Naive thymus-derived CD4-positive, alpha-beta T cell (primary cell): ENCODE data around the gene DNAJB7. TPM values are rescaled to one million over a fixed set of nuclear protein-coding genes. Genes with fewer than 3 reads are reported as not detected.

Experiments
- ATAC-seq: fragments of 150-1000 bp; cut with Tn5 transposase; 2 replicates; pipeline ENCODE4 v1.10.0; 2021; ENCODE audit warnings: mild to moderate bottlenecking, moderate library complexity
- CTCF ChIA-PET: fragments of 350-600 bp; sonication (Branson Sonifier 250); formaldehyde crosslinking; loops from one replicate; lab custom pipeline; 2021; ENCODE audit warnings: antibody characterized with exemption; lab: Charles Lee
- POLR2A ChIA-PET: fragments of 350-600 bp; sonication (Branson Sonifier 250); formaldehyde crosslinking; loops from one replicate; lab custom pipeline; 2021; ENCODE audit warnings: antibody characterized with exemption, inconsistent platforms; lab: Charles Lee
- DNase-seq, 9 donors: peaks; one replicate each; pipeline versions ENCODE4 v3.0.0 to v3.0.0-alpha.2; 2020 to 2022; ENCODE audit warnings: mixed read lengths in 1 of 9
- H3K27ac ChIP-seq: one replicate; pipeline ENCODE4 v1.7.0; 2013; ENCODE audit warnings: mild to moderate bottlenecking, low read depth, low read length, moderate library complexity
- H3K27me3 ChIP-seq, 2 donors: one replicate each; pipeline ENCODE4 v1.7.0; 2013; ENCODE audit warnings: low read length in 2 of 2, mild to moderate bottlenecking in 2 of 2, moderate library complexity in 2 of 2; ENCODE audit not compliant: control insufficient read depth in 2 of 2, insufficient read depth in 2 of 2
- H3K36me3 ChIP-seq, 3 experiments: 1 replicate in 2 of 3; 2 replicates in 1 of 3; pipeline ENCODE4 v1.7.0; 2013; ENCODE audit warnings: low read length in 3 of 3, mild to moderate bottlenecking in 3 of 3, moderate library complexity in 1 of 3; ENCODE audit not compliant: insufficient read depth in 3 of 3, control insufficient read depth in 2 of 3
- H3K4me1 ChIP-seq, 2 donors: one replicate each; pipeline ENCODE4 v1.7.0; 2013; ENCODE audit warnings: low read length in 2 of 2, mild to moderate bottlenecking in 2 of 2, moderate library complexity in 1 of 2; ENCODE audit not compliant: control insufficient read depth in 2 of 2, insufficient read depth in 2 of 2
- H3K4me3 ChIP-seq: 2 replicates; pipeline ENCODE4 v1.7.0; 2013; ENCODE audit warnings: mild to moderate bottlenecking, low read length
- H3K9me3 ChIP-seq, 3 experiments: 1 replicate in 2 of 3; 2 replicates in 1 of 3; pipeline ENCODE4 v1.7.0; 2013; ENCODE audit warnings: low read length in 3 of 3; ENCODE audit not compliant: control insufficient read depth in 2 of 3
- H3K27ac Mint-ChIP-seq, 9 donors: one replicate each; pipeline ENCODE4 v1.8.0; 2020 to 2022; ENCODE audit warnings: mixed read lengths in 9 of 9, mild to moderate bottlenecking in 8 of 9, moderate library complexity in 5 of 9, inconsistent platforms in 2 of 9
- H3K27me3 Mint-ChIP-seq, 5 donors: one replicate each; pipeline ENCODE4 v1.8.0; 2021 to 2022; ENCODE audit warnings: mixed read lengths in 5 of 5, mild to moderate bottlenecking in 1 of 5
- H3K36me3 Mint-ChIP-seq, 5 donors: one replicate each; pipeline ENCODE4 v1.8.0; 2020 to 2022; ENCODE audit warnings: mixed read lengths in 5 of 5, mild to moderate bottlenecking in 3 of 5, inconsistent platforms in 1 of 5
- H3K4me1 Mint-ChIP-seq, 7 donors: one replicate each; pipeline ENCODE4 v1.8.0; 2020 to 2022; ENCODE audit warnings: mixed read lengths in 7 of 7, mild to moderate bottlenecking in 3 of 7, inconsistent platforms in 1 of 7
- H3K4me3 Mint-ChIP-seq, 10 donors: one replicate each; pipeline ENCODE4 v1.8.0; 2020 to 2022; ENCODE audit warnings: mild to moderate bottlenecking in 10 of 10, mixed read lengths in 10 of 10, moderate library complexity in 6 of 10, inconsistent platforms in 2 of 10
- H3K9me3 Mint-ChIP-seq, 11 donors: one replicate each; pipeline ENCODE4 v1.8.0; 2020 to 2022; ENCODE audit warnings: mixed read lengths in 11 of 11, mild to moderate bottlenecking in 4 of 11, inconsistent platforms in 1 of 11, moderate library complexity in 1 of 11
- intact Hi-C, 2 donors: fragments of 100-400 bp; cut with micrococcal nuclease; formaldehyde crosslinking; loops; one replicate each; pipeline ENCODE4 v1.15.1; 2023
- polyA plus RNA-seq, 2 donors: library from polyadenylated mRNA; unstranded; fragments of 300-500 nt; fragmentation: Illumina TruSeq; gene quantifications; one replicate each; pipeline ENCODE4 v1.2.3, GENCODE V29; 2021
- total RNA-seq, 6 experiments: library from RNA in 5 of 6; stranded (reverse) in 5 of 6; gene quantifications; 1 replicate in 5 of 6; 2 replicates in 1 of 6; pipeline ENCODE4 v1.2.3 and lab custom pipeline; 2021 to 2026

DNAJB7 gene
- total and polyA plus RNA-seq, 7 experiments from 2014 or later, result 0.10 to 0.15 TPM; not detected in 5

GRCh38 chr22:40867109-40867508 lies 5.2 kb upstream of the DNAJB7 start:
- intact Hi-C loops, result no loop called here
- POLR2A ChIA-PET, result interaction anchor here (0.7 to 1.6 kb wide), 3 partner anchors 9 to 823 kb away, joined by 3 to 5 read pairs (median 3); no protein-coding TSS in a partner anchor
- H3K36me3 ChIP-seq, result peaks cover 0 to 18% (median 0%) of the 10 kb centered on the region in 3 experiments
- no peak overlapping the region for H3K4me3 ChIP-seq
- Mint-ChIP-seq H3K27ac (peak overlapping the region in 1 of 9 donors; percentile 49), H3K9me3 (no peaks in the 10 kb centered on the region), H3K27me3 (no peaks in the 10 kb centered on the region), H3K36me3 (peaks cover 0 to 18% (median 8%) of the 10 kb centered on the region in 5 donors), H3K4me3 (no peak overlapping the region), H3K4me1 (peaks cover 5 to 46% (median 40%) of the 10 kb centered on the region in 7 donors)
- H3K27me3 ChIP-seq, result no peaks in the 10 kb centered on the region
- no peak for ATAC-seq
- DNase-seq, result no peak
- no peaks in the 10 kb centered on the region for H3K9me3 ChIP-seq
- no peak overlapping the region for H3K27ac ChIP-seq
- CTCF ChIA-PET, result no interaction called here
- H3K4me1 ChIP-seq, result no peaks in the 10 kb centered on the region

GRCh38 chr22:40862537-40862936 lies 624 bp upstream of the DNAJB7 start:
- POLR2A ChIA-PET, result interaction anchor here (0.6 kb wide), 1 partner anchor 445 kb away, joined by 3 read pairs; no protein-coding TSS in a partner anchor

GRCh38 chr22:40857309-40857855 lies 4.5 kb downstream of the DNAJB7 start:
- no peak for DNase-seq
- Histone ChIP-seq H3K4me1 (peaks cover 24 to 37% of the 10 kb centered on the region in 2 donors), H3K4me3 (peak overlapping the region; percentile 83), H3K27me3 (no peaks in the 10 kb centered on the region), H3K36me3 (peaks cover 4 to 10% (median 5%) of the 10 kb centered on the region in 3 experiments), H3K27ac (peak overlapping the region; percentile 97), H3K9me3 (no peaks in the 10 kb centered on the region)
- POLR2A ChIA-PET, result interaction anchor here (0.6 to 2.0 kb wide), 16 partner anchors 10 to 813 kb away, joined by 3 to 9 read pairs (median 3); partner anchors contain the start of genes ACO2, EP300, PHF5A and RANGAP1
- Mint-ChIP-seq H3K36me3 (peaks cover 0 to 8% (median 6%) of the 10 kb centered on the region in 5 donors), H3K9me3 (peaks cover 0 to 2% (median 0%) of the 10 kb centered on the region in 11 donors), H3K4me3 (peak overlapping the region; percentile 94 to 100 (median 98)), H3K4me1 (peaks cover 25 to 72% (median 63%) of the 10 kb centered on the region in 7 donors), H3K27me3 (peaks cover 0 to 2% (median 0%) of the 10 kb centered on the region in 5 donors), H3K27ac (peak overlapping the region; percentile 98 to 100 (median 100))
- no peak for ATAC-seq
- CTCF ChIA-PET, result interaction anchor here (0.6 to 2.0 kb wide), 4 partner anchors 39 to 330 kb away, joined by 3 to 10 read pairs (median 4); partner anchors contain the start of gene SLC25A17
- intact Hi-C loops, result loop anchor here (2.0 to 5.0 kb wide), 5 partner anchors 41 to 815 kb away; partner anchors contain the start of genes POLR3H (in 1 of the 2) and ZC3H7B (in 1 of the 2)

More at GRCh38 chr22:40862537-40862936, 624 bp upstream of the DNAJB7 start:
- ATAC-seq, result no peak
- H3K27me3 ChIP-seq, result no peaks in the 10 kb centered on the region
- no peaks in the 10 kb centered on the region for H3K9me3 ChIP-seq
- no peak overlapping the region for H3K27ac ChIP-seq
- DNase-seq, result no peak
- H3K4me3 ChIP-seq, result no peak overlapping the region
- intact Hi-C loops, result no loop called here
- H3K36me3 ChIP-seq, result peaks cover 4 to 5% (median 5%) of the 10 kb centered on the region in 3 experiments
- Mint-ChIP-seq H3K27me3 (no peaks in the 10 kb centered on the region), H3K9me3 (no peaks in the 10 kb centered on the region), H3K27ac (peak overlapping the region in 3 of 9 donors; percentile 0 to 52 (median 14)), H3K4me1 (peaks cover 18 to 79% (median 65%) of the 10 kb centered on the region in 7 donors), H3K36me3 (peaks cover 0 to 8% (median 6%) of the 10 kb centered on the region in 5 donors), H3K4me3 (no peak overlapping the region)
- CTCF ChIA-PET, result no interaction called here
- H3K4me1 ChIP-seq, result peaks cover 3 to 7% of the 10 kb centered on the region in 2 donors

- Histone ChIP-seq H3K4me3 (peak within 1 kb of the TSS; percentile 83), H3K9me3 (no peaks in the 10 kb centered on the region), H3K36me3 (peaks cover 1 to 8% (median 4%) of the 10 kb centered on the region in 3 experiments), H3K4me1 (peaks cover 24 to 39% of the 10 kb centered on the region in 2 donors), H3K27ac (peak within 1 kb of the TSS; percentile 97), H3K27me3 (no peaks in the 10 kb centered on the region)
- CTCF ChIA-PET, result interaction anchor here (0.6 to 2.0 kb wide), 4 partner anchors 38 to 232 kb away, joined by 3 to 10 read pairs (median 4); partner anchors contain the start of gene SLC25A17
- DNase-seq (peak; percentile 96 to 98 (median 97)), ATAC-seq (peak; percentile 94)
- Mint-ChIP-seq H3K27me3 (peaks cover 0 to 2% (median 0%) of the 10 kb centered on the region in 5 donors), H3K27ac (peak within 1 kb of the TSS; percentile 98 to 100 (median 100)), H3K4me3 (peak within 1 kb of the TSS; percentile 94 to 100 (median 98)), H3K36me3 (peaks cover 0 to 7% (median 3%) of the 10 kb centered on the region in 5 donors), H3K9me3 (peaks cover 0 to 2% (median 0%) of the 10 kb centered on the region in 11 donors), H3K4me1 (peaks cover 25 to 72% (median 64%) of the 10 kb centered on the region in 7 donors)
- intact Hi-C loops, result loop anchor here (1.0 to 5.0 kb wide), 16 partner anchors 37 to 814 kb away; partner anchors contain the start of genes MRTFA (in 2 of the 2), RANGAP1 (in 2 of the 2), RBX1 (in 2 of the 2) and SLC25A17 (in 2 of the 2)
- POLR2A ChIA-PET, result interaction anchor here (0.6 to 2.0 kb wide), 16 partner anchors 11 to 812 kb away, joined by 3 to 9 read pairs (median 3); partner anchors contain the start of genes ACO2, EP300, PHF5A and RANGAP1
These were observed 5.2 kb downstream of the DNAJB7 start, which contains the start of the genes ST13 and XPNPEP3 for GRCh38 chr22:40856513-40857308. TSS of gene ST13 (minus strand) at chr22:40856639. CDS start at chr22:40856540, 99 bp downstream. TSS of gene XPNPEP3 (plus strand) at chr22:40857148. CDS start at chr22:40857182, 34 bp downstream.

GRCh38 chr22:40855979-40856512 lies 5.9 kb downstream of the DNAJB7 start:
- peak overlapping the region; percentile 94 to 100 (median 98) for H3K4me3 Mint-ChIP-seq
- peaks cover 0 to 2% (median 0%) of the 10 kb centered on the region in 11 donors for H3K9me3 Mint-ChIP-seq
- Histone ChIP-seq H3K36me3 (peaks cover 0 to 5% (median 0%) of the 10 kb centered on the region in 3 experiments), H3K27ac (peak overlapping the region; percentile 97), H3K9me3 (no peaks in the 10 kb centered on the region), H3K4me3 (peak overlapping the region; percentile 83), H3K27me3 (no peaks in the 10 kb centered on the region), H3K4me1 (peaks cover 24 to 39% of the 10 kb centered on the region in 2 donors)
- H3K36me3 Mint-ChIP-seq, result peaks cover 0 to 5% (median 2%) of the 10 kb centered on the region in 5 donors
- peaks cover 0 to 2% (median 0%) of the 10 kb centered on the region in 5 donors for H3K27me3 Mint-ChIP-seq
- ChIA-PET CTCF (interaction anchor here (1.1 to 2.0 kb wide), 2 partner anchors 38 to 64 kb away, joined by 3 to 10 read pairs; partner anchors contain the start of gene SLC25A17), POLR2A (interaction anchor here (0.6 to 2.0 kb wide), 8 partner anchors 21 to 812 kb away, joined by 3 to 9 read pairs (median 4); partner anchors contain the start of genes ACO2, PHF5A and RANGAP1)
- intact Hi-C loops, result loop anchor here (1.0 to 5.0 kb wide), 16 partner anchors 37 to 814 kb away; partner anchors contain the start of genes MRTFA (in 2 of the 2), RANGAP1 (in 2 of the 2), RBX1 (in 2 of the 2) and SLC25A17 (in 2 of the 2)
- ATAC-seq (peak; percentile 7), DNase-seq (peak in 4 of 9 donors; percentile 31 to 44 (median 38))
- peaks cover 31 to 72% (median 63%) of the 10 kb centered on the region in 7 donors for H3K4me1 Mint-ChIP-seq
- H3K27ac Mint-ChIP-seq, result peak overlapping the region; percentile 98 to 100 (median 100)
